ENCODE measurements around the gene FOXP1. TPM values are rescaled to one million over a fixed set of nuclear protein-coding genes. Genes with fewer than 3 reads are reported as not detected.
A peak's percentile ranks its signal among the peaks of the same experiment; 100 is the strongest.

The FOXP1 gene
- total RNA-seq, 4 donors from 2014 or later, result 13.2 to 46.6 (median 29.2) TPM

GRCh38 chr3:71384837-71385716 lies 198.5 kb downstream of the FOXP1 start:
- no peaks in the 10 kb centered on the region for H3K36me3 ChIP-seq
- H3K27ac ChIP-seq, result no peak overlapping the region
- no peaks in the 10 kb centered on the region for H3K9me3 ChIP-seq
- H3K4me3 ChIP-seq, result no peak overlapping the region
- TF ChIP-seq CTCF (IDR thresholded peaks at IDR 0.05 in 4 of 5, conservative IDR thresholded peaks at IDR 0.05 in 1 of 5), result no peak
- no peak for TF ChIP-seq POLR2A (IDR thresholded peaks at IDR 0.05)
- peaks cover 11 to 14% of the 10 kb centered on the region in 2 donors for H3K4me1 ChIP-seq
- intact Hi-C loops (cut with DNase I; ENCODE audit: low total_unique reads) (no loop called here), in situ Hi-C loops (cut with MboI; ENCODE audit: low sequenced_read_pairs in 4 of 4) (no loop called here)
- H3K27me3 ChIP-seq, result no peaks in the 10 kb centered on the region
- DNase-seq (no peak), ATAC-seq (no peak)

- ATAC-seq (no peak), DNase-seq (no peak)
- peaks cover 7 to 8% of the 10 kb centered on the region in 2 donors for H3K4me1 ChIP-seq
- H3K27me3 ChIP-seq, result no peaks in the 10 kb centered on the region
- intact Hi-C loops (cut with DNase I; ENCODE audit: low total_unique reads) (no loop called here), in situ Hi-C loops (cut with MboI; ENCODE audit: low sequenced_read_pairs in 4 of 4) (no loop called here)
- no peaks in the 10 kb centered on the region for H3K9me3 ChIP-seq
- TF ChIP-seq CTCF (IDR thresholded peaks at IDR 0.05 in 4 of 5, conservative IDR thresholded peaks at IDR 0.05 in 1 of 5) (no peak), POLR2A (IDR thresholded peaks at IDR 0.05) (no peak)
- H3K36me3 ChIP-seq, result no peaks in the 10 kb centered on the region
- no peak overlapping the region for H3K27ac ChIP-seq
- H3K4me3 ChIP-seq, result no peak overlapping the region
Measured at GRCh38 chr3:71384388-71384787, 199.1 kb downstream of the FOXP1 start.

- peak in 3 of 5 experiments; percentile 22 to 31 (median 23) for TF ChIP-seq CTCF (IDR thresholded peaks at IDR 0.05 in 4 of 5, conservative IDR thresholded peaks at IDR 0.05 in 1 of 5)
- TF ChIP-seq POLR2A (IDR thresholded peaks at IDR 0.05), result no peak
- Histone ChIP-seq H3K4me1 (peaks cover 4 to 11% of the 10 kb centered on the region in 2 donors), H3K9me3 (no peaks in the 10 kb centered on the region), H3K4me3 (no peak overlapping the region), H3K36me3 (no peaks in the 10 kb centered on the region), H3K27ac (no peak overlapping the region), H3K27me3 (no peaks in the 10 kb centered on the region)
- in situ Hi-C loops (cut with MboI; ENCODE audit: low sequenced_read_pairs in 4 of 4), result no loop called here
- peak; percentile 77 to 97 for ATAC-seq
- peak; percentile 25 to 66 for DNase-seq
- intact Hi-C loops (cut with DNase I; ENCODE audit: low total_unique reads), result no loop called here
Measured at GRCh38 chr3:71380096-71380495, 203.4 kb downstream of the FOXP1 start.

GRCh38 chr3:71378509-71378908 lies 205.0 kb downstream of the FOXP1 start:
- no peak overlapping the region for H3K27ac ChIP-seq
- H3K4me1 ChIP-seq, result peaks cover 4 to 11% of the 10 kb centered on the region in 2 donors
- no peak for TF ChIP-seq CTCF (IDR thresholded peaks at IDR 0.05 in 4 of 5, conservative IDR thresholded peaks at IDR 0.05 in 1 of 5)
- no peak for TF ChIP-seq POLR2A (IDR thresholded peaks at IDR 0.05)
- no peaks in the 10 kb centered on the region for H3K36me3 ChIP-seq
- no peaks in the 10 kb centered on the region for H3K9me3 ChIP-seq
- intact Hi-C loops (cut with DNase I; ENCODE audit: low total_unique reads), result loop anchor here (5.0 to 10.0 kb wide), 2 partner anchors 71 to 206 kb away; partner anchors contain the start of gene FOXP1
- in situ Hi-C loops (cut with MboI; ENCODE audit: low sequenced_read_pairs in 4 of 4), result no loop called here
- no peak for DNase-seq
- H3K27me3 ChIP-seq, result no peaks in the 10 kb centered on the region
- no peak overlapping the region for H3K4me3 ChIP-seq
- no peak for ATAC-seq
